Measurements from ENCODE around the gene SH3PXD2A. TPM values are rescaled to one million over a fixed set of nuclear protein-coding genes. Genes with fewer than 3 reads are reported as not detected.

The SH3PXD2A gene
- total and polyA plus RNA-seq, 2 of the 4 experiments (the other 2 are of a cell fraction) = 6.3 to 23.0 TPM

DNA sequence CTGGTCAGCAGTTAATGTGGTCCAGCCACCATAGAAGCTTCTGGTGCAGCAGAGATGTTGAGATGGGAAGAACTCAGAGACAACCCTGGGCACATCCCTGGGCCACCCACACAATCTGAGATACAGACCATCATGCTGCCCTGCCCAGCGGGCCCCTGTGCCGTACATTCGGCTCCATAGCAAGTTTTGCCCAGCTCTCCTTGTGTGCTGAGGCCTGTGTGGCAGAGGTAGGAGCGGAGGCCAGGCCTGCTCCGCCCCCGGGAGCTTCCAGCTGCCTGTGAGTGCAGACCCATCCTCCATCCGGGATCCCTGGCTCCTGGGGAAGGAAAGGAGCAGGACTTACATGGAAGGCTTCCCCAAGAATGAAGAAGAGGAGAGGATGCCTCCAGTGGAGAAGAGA is 221.5 kb downstream of the SH3PXD2A start:
- Histone ChIP-seq H3K4me1 (ENCODE audit: control insufficient read depth, insufficient read depth, low read length) (peaks cover 23% of the 10 kb centered on the region), H2AFZ (replicated peaks; ENCODE audit: low read length, poor library complexity) (no peak overlapping the region), H2BK15ac (ENCODE audit: low read depth, low read length) (no peak overlapping the region), H2BK20ac (ENCODE audit: low read depth, low read length) (no peak overlapping the region), H3K4me3 (ENCODE audit: insufficient read depth, low read depth, low read length) (no peak overlapping the region), H3K4ac (ENCODE audit: low read depth, low read length) (no peak overlapping the region), H2BK5ac (ENCODE audit: low read depth, low read length, poor library complexity, severe bottlenecking) (no peak overlapping the region), H3K36me3 (ENCODE audit: control insufficient read depth, insufficient read depth, low read length) (peaks cover 34% of the 10 kb centered on the region), H3K9me3 (ENCODE audit: control insufficient read depth, insufficient read depth, low read length) (no peaks in the 10 kb centered on the region), H2BK120ac (ENCODE audit: low read depth, low read length) (no peak overlapping the region), H4K91ac (ENCODE audit: insufficient read depth, low read depth, low read length) (no peak overlapping the region), H2AK9ac (replicated peaks; ENCODE audit: low read depth, low read length, poor library complexity) (no peak overlapping the region), H3K18ac (ENCODE audit: low read depth, low read length) (no peak overlapping the region), H3K56ac (ENCODE audit: extremely low read depth, insufficient read depth, low read length) (no peak overlapping the region), H4K20me1 (ENCODE audit: insufficient read depth, low read length) (peaks cover 72% of the 10 kb centered on the region), H3K23ac (ENCODE audit: low read depth, low read length) (no peak overlapping the region), H3K9ac (ENCODE audit: low read depth, low read length) (no peak overlapping the region), H3K14ac (replicated peaks; ENCODE audit: low read depth, low read length) (no peak overlapping the region), H3K4me2 (ENCODE audit: low read depth, low read length) (no peak overlapping the region), H3K79me1 (ENCODE audit: low read depth in 1 of 2, low read length in 2 of 2) (peaks cover 63 to 90% of the 10 kb centered on the region in 2 experiments), H3K27ac (ENCODE audit: insufficient read depth, low read length) (no peak overlapping the region), H3K27me3 (ENCODE audit: control insufficient read depth, insufficient read depth, low read length) (no peaks in the 10 kb centered on the region), H4K5ac (ENCODE audit: low read depth, low read length) (no peak overlapping the region), H3K9me1 (ENCODE audit: insufficient read depth, low read length) (peaks cover 34% of the 10 kb centered on the region), H2AK5ac (ENCODE audit: low read depth, low read length) (no peak overlapping the region), H4K8ac (ENCODE audit: low read depth in 2 of 2, low read length in 2 of 2) (no peak overlapping the region)
- TF ChIP-seq BHLHE40 (IDR thresholded peaks at IDR 0.05; ENCODE audit: low read depth, low read length) (no peak), POLR2A (IDR thresholded peaks at IDR 0.05; ENCODE audit: low read depth, low read length) (no peak), RFX5 (IDR thresholded peaks at IDR 0.05; ENCODE audit: low read depth, low read length) (no peak), MAFK (IDR thresholded peaks at IDR 0.05; ENCODE audit: low read depth, low read length) (no peak), FOS (IDR thresholded peaks at IDR 0.05; ENCODE audit: low read depth, low read length) (no peak), RAD21 (IDR thresholded peaks at IDR 0.05; ENCODE audit: low read length) (no peak), CEBPB (IDR thresholded peaks at IDR 0.05; ENCODE audit: low read depth, low read length) (no peak), MAZ (IDR thresholded peaks at IDR 0.05; ENCODE audit: borderline replicate concordance, low read depth, low read length) (no peak), RCOR1 (IDR thresholded peaks at IDR 0.05; ENCODE audit: insufficient replicate concordance, low read length) (no peak), MXI1 (IDR thresholded peaks at IDR 0.05; ENCODE audit: borderline replicate concordance, low read depth, low read length) (no peak), NFE2L2 (IDR thresholded peaks at IDR 0.05; ENCODE audit: low read depth, low read length) (no peak), CHD1 (IDR thresholded peaks at IDR 0.05; ENCODE audit: low read depth, low read length) (no peak), SMC3 (IDR thresholded peaks at IDR 0.05; ENCODE audit: low read depth, low read length) (no peak)
- TF ChIP-seq, protein P1, sequence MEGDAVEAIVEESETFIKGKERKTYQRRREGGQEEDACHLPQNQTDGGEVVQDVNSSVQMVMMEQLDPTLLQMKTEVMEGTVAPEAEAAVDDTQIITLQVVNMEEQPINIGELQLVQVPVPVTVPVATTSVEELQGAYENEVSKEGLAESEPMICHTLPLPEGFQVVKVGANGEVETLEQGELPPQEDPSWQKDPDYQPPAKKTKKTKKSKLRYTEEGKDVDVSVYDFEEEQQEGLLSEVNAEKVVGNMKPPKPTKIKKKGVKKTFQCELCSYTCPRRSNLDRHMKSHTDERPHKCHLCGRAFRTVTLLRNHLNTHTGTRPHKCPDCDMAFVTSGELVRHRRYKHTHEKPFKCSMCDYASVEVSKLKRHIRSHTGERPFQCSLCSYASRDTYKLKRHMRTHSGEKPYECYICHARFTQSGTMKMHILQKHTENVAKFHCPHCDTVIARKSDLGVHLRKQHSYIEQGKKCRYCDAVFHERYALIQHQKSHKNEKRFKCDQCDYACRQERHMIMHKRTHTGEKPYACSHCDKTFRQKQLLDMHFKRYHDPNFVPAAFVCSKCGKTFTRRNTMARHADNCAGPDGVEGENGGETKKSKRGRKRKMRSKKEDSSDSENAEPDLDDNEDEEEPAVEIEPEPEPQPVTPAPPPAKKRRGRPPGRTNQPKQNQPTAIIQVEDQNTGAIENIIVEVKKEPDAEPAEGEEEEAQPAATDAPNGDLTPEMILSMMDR (conservative IDR thresholded peaks at IDR 0.05; ENCODE audit: low read depth, low read length) = no peak
- TF ChIP-seq, protein P2, sequence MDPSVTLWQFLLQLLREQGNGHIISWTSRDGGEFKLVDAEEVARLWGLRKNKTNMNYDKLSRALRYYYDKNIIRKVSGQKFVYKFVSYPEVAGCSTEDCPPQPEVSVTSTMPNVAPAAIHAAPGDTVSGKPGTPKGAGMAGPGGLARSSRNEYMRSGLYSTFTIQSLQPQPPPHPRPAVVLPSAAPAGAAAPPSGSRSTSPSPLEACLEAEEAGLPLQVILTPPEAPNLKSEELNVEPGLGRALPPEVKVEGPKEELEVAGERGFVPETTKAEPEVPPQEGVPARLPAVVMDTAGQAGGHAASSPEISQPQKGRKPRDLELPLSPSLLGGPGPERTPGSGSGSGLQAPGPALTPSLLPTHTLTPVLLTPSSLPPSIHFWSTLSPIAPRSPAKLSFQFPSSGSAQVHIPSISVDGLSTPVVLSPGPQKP (IDR thresholded peaks at IDR 0.05; ENCODE audit: borderline replicate concordance, low read depth, low read length) = no peak
- TF ChIP-seq, protein P3, sequence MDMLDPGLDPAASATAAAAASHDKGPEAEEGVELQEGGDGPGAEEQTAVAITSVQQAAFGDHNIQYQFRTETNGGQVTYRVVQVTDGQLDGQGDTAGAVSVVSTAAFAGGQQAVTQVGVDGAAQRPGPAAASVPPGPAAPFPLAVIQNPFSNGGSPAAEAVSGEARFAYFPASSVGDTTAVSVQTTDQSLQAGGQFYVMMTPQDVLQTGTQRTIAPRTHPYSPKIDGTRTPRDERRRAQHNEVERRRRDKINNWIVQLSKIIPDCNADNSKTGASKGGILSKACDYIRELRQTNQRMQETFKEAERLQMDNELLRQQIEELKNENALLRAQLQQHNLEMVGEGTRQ (IDR thresholded peaks at IDR 0.05; ENCODE audit: low read depth, low read length) = no peak
- POLR2A ChIA-PET (ENCODE audit: unreplicated experiment) = no interaction called here
- CTCF ChIA-PET = no interaction called here
- dilution Hi-C loops (cut with HindIII; ENCODE audit: low sequenced_read_pairs, unreplicated experiment) (no loop called here), intact Hi-C loops (cut with micrococcal nuclease) (no loop called here), in situ Hi-C loops (cut with MboI; ENCODE audit: low sequenced_read_pairs) (no loop called here)
- 100% methylated on average over 1 of the region's 7 CpGs; no CpG with 5 or more reads in 1 of the 2 experiments for WGBS, 2 experiments (ENCODE audit: extremely low coverage in 2 of 2, insufficient read length in 1 of 2)
- ATAC-seq (ENCODE audit: low read depth) (no peak), DNase-seq (no peak)
- no TSS peak for BruUV-seq (replicated peaks)
